Endodermal cell (in vitro differentiated cells): ENCODE measurements around the gene C20orf96. TPM values are rescaled to one million over a fixed set of nuclear protein-coding genes. Genes with fewer than 3 reads are reported as not detected.
A peak's percentile ranks its signal among the peaks of the same experiment; 100 is the strongest.

ENCODE experiments used
- DNase-seq: peaks from one replicate; pipeline ENCODE4 v3.0.0-alpha.2; 2017
- H3K27ac ChIP-seq: 2 replicates; pipeline ENCODE4 v1.5.1; 2013; ENCODE audit warnings: mild to moderate bottlenecking, low read depth, low read length, moderate library complexity
- H3K27me3 ChIP-seq: 2 replicates; pipeline ENCODE4 v1.6.1; 2013; ENCODE audit warnings: mild to moderate bottlenecking, low read length, moderate library complexity; ENCODE audit not compliant: insufficient read depth, control insufficient read depth, poor library complexity, severe bottlenecking
- H3K36me3 ChIP-seq: 2 replicates; pipeline ENCODE4 v1.7.0; 2013; ENCODE audit warnings: mild to moderate bottlenecking, low read length, moderate library complexity; ENCODE audit not compliant: control insufficient read depth, insufficient read depth
- H3K4me1 ChIP-seq: one replicate; pipeline ENCODE4 v1.7.0; 2013; ENCODE audit warnings: low read length; ENCODE audit not compliant: control insufficient read depth, insufficient read depth
- H3K4me3 ChIP-seq: 2 replicates; pipeline ENCODE4 v1.5.1; 2013; ENCODE audit warnings: mild to moderate bottlenecking, low read length, moderate library complexity
- H3K9ac ChIP-seq: 2 replicates; pipeline ENCODE4 v1.6.1; 2013; ENCODE audit warnings: mild to moderate bottlenecking, low read length, moderate library complexity; ENCODE audit not compliant: poor library complexity, severe bottlenecking; ENCODE audit errors: extremely low read depth
- H3K9me3 ChIP-seq: 2 replicates; pipeline ENCODE4 v1.6.1; 2013; ENCODE audit warnings: mild to moderate bottlenecking, low read length, moderate library complexity; ENCODE audit not compliant: control insufficient read depth
- H3K27ac Mint-ChIP-seq: 2 replicates; pipeline ENCODE4 v1.8.0; 2020; ENCODE audit warnings: mixed read lengths
- H3K27me3 Mint-ChIP-seq: 2 replicates; pipeline ENCODE4 v1.8.0; 2021; ENCODE audit warnings: mild to moderate bottlenecking, mixed read lengths; ENCODE audit not compliant: insufficient read depth
- H3K36me3 Mint-ChIP-seq: 2 replicates; pipeline ENCODE4 v1.8.0; 2020; ENCODE audit warnings: low read depth, mixed read lengths
- H3K4me1 Mint-ChIP-seq: 2 replicates; pipeline ENCODE4 v1.8.0; 2020; ENCODE audit warnings: mixed read lengths
- H3K4me3 Mint-ChIP-seq: 2 replicates; pipeline ENCODE4 v1.8.0; 2020; ENCODE audit warnings: mild to moderate bottlenecking, moderate library complexity, mixed read lengths
- H3K9me3 Mint-ChIP-seq: 2 replicates; pipeline ENCODE4 v1.8.0; 2020; ENCODE audit warnings: mild to moderate bottlenecking, mixed read lengths
- CTCF ChIP-seq: fragments of 200-600 bp; sonication (generic); conservative IDR thresholded peaks from 2 replicates; pipeline ENCODE4 v1.5.0; 2021; ENCODE audit warnings: antibody characterized with exemption, mild to moderate bottlenecking
- WGBS, 2 experiments: methylation state at CpG; one replicate each; pipeline versions ENCODE4 v1.1.5 to v1.1.7; 2013; ENCODE audit warnings: missing lambda C conversion rate in 2 of 2, mixed read lengths in 1 of 2; ENCODE audit not compliant: insufficient coverage in 1 of 2, insufficient read length in 1 of 2; 5-methylcytosine and 5-hydroxymethylcytosine counted together
- total RNA-seq, 2 donors: library from RNA; stranded (reverse); fragmentation: NEBNext Ultra II Directional in 1 of 2; extraction: Animal tissue kit (Norgen Biotek cat#: 25700) in 1 of 2; gene quantifications; 2 replicates in 1 of 2; 3 replicates in 1 of 2; pipeline ENCODE4 v1.2.1, GENCODE V29; 2021

C20orf96 gene
- total RNA-seq, 2 donors from 2014 or later, result 21.8 to 29.4 TPM

- Histone ChIP-seq H3K27ac (no peak overlapping the region), H3K9ac (no peak overlapping the region), H3K27me3 (no peaks in the 10 kb centered on the region), H3K4me1 (no peaks in the 10 kb centered on the region), H3K9me3 (no peaks in the 10 kb centered on the region), H3K4me3 (no peak overlapping the region), H3K36me3 (peaks cover 10% of the 10 kb centered on the region)
- Mint-ChIP-seq H3K4me3 (no peak overlapping the region), H3K4me1 (peaks cover 4% of the 10 kb centered on the region), H3K27ac (no peak overlapping the region), H3K27me3 (peaks cover 3% of the 10 kb centered on the region), H3K9me3 (no peaks in the 10 kb centered on the region), H3K36me3 (peaks cover 32% of the 10 kb centered on the region)
- TF ChIP-seq CTCF, result no peak
- 58 to 60% methylated on average over 1 to 3 of the region's 3 CpGs for WGBS, 2 experiments
- peak; percentile 12 for DNase-seq
Measured at GRCh38 chr20:284172-284571, 6.4 kb downstream of the C20orf96 start.

- peak; percentile 68 for TF ChIP-seq CTCF
- Mint-ChIP-seq H3K9me3 (peaks cover 3% of the 10 kb centered on the region), H3K36me3 (peaks cover 61% of the 10 kb centered on the region), H3K4me1 (peaks cover 6% of the 10 kb centered on the region), H3K27ac (peak overlapping the region; percentile 72), H3K4me3 (peak overlapping the region; percentile 39), H3K27me3 (peaks cover 7% of the 10 kb centered on the region)
- H3K27me3 ChIP-seq, result no peaks in the 10 kb centered on the region
- H3K9ac ChIP-seq, result no peak overlapping the region
- no peaks in the 10 kb centered on the region for H3K9me3 ChIP-seq
- H3K4me3 ChIP-seq, result no peak overlapping the region
- WGBS, 2 experiments, result 48 to 77% methylated on average over 24 to 60 of the region's 88 CpGs
- H3K27ac ChIP-seq, result no peak overlapping the region
- DNase-seq, result peak; percentile 85
- peaks cover 34% of the 10 kb centered on the region for H3K36me3 ChIP-seq
- no peaks in the 10 kb centered on the region for H3K4me1 ChIP-seq
Measured at GRCh38 chr20:278607-279571, 11.7 kb downstream of the C20orf96 start.

- Histone ChIP-seq H3K4me3 (no peak overlapping the region), H3K27me3 (no peaks in the 10 kb centered on the region), H3K4me1 (no peaks in the 10 kb centered on the region), H3K9ac (no peak overlapping the region), H3K9me3 (no peaks in the 10 kb centered on the region), H3K36me3 (peaks cover 28% of the 10 kb centered on the region), H3K27ac (no peak overlapping the region)
- peaks cover 3% of the 10 kb centered on the region for H3K9me3 Mint-ChIP-seq
- peaks cover 59% of the 10 kb centered on the region for H3K36me3 Mint-ChIP-seq
- H3K27ac Mint-ChIP-seq, result no peak overlapping the region
- H3K4me1 Mint-ChIP-seq, result peaks cover 6% of the 10 kb centered on the region
- H3K27me3 Mint-ChIP-seq, result peaks cover 7% of the 10 kb centered on the region
- no peak for TF ChIP-seq CTCF
- 80 to 100% methylated on average over 1 to 5 of the region's 5 CpGs for whole genome bisulfite sequencing, 2 experiments
- DNase-seq, result no peak
- H3K4me3 Mint-ChIP-seq, result peak overlapping the region; percentile 39
Measured at GRCh38 chr20:278181-278580, 12.4 kb downstream of the C20orf96 start.
